Uterus (tissue), 2 donors: Measurements from ENCODE around the gene SH3BP2.

Experiments
- POLR2A ChIP-seq, 2 donors: fragments of 450-650 bp; IDR thresholded peaks; one replicate each; pipeline ENCODE4 v1.6.1; 2016; ENCODE audit warnings: antibody characterized with exemption in 2 of 2, mild to moderate bottlenecking in 1 of 2, moderate library complexity in 1 of 2
- TF ChIP-seq, protein P1 (sequence below), 4 experiments: fragments of 200-600 bp in 2 of 4; fragments of 450-650 bp in 2 of 4; sonication (generic) in 2 of 4; IDR thresholded peaks; one replicate each; pipeline ENCODE4 v1.5.1; 2016 to 2019; ENCODE audit warnings: antibody characterized with exemption in 4 of 4, mild to moderate bottlenecking in 2 of 4, moderate library complexity in 1 of 4

DNA sequence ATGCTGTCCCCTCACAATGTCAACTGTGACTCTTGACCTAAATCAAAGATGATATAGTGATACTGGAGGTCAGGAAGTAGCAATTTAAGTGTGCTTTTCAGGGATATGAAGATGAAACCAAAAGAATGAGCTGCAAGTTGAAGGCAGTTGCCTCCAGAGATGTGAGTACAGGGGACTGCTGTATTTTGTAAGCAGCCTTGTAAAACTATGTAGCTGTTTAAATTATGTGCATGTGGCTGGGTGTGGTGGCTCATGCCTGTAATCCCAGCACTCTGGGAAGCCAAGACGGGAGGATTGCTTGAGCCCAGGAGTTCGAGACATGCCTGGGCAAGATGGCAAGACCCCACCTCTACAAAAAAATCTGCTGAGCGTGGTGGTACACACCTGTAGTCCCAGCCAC lies 21.6 kb upstream of the SH3BP2 start:
- TF ChIP-seq, protein P1, sequence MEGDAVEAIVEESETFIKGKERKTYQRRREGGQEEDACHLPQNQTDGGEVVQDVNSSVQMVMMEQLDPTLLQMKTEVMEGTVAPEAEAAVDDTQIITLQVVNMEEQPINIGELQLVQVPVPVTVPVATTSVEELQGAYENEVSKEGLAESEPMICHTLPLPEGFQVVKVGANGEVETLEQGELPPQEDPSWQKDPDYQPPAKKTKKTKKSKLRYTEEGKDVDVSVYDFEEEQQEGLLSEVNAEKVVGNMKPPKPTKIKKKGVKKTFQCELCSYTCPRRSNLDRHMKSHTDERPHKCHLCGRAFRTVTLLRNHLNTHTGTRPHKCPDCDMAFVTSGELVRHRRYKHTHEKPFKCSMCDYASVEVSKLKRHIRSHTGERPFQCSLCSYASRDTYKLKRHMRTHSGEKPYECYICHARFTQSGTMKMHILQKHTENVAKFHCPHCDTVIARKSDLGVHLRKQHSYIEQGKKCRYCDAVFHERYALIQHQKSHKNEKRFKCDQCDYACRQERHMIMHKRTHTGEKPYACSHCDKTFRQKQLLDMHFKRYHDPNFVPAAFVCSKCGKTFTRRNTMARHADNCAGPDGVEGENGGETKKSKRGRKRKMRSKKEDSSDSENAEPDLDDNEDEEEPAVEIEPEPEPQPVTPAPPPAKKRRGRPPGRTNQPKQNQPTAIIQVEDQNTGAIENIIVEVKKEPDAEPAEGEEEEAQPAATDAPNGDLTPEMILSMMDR (IDR thresholded peaks at IDR 0.05) = no peak
- TF ChIP-seq POLR2A (IDR thresholded peaks at IDR 0.05) = no peak
